ENCODE measurements around the gene ARAP1.

DNA sequence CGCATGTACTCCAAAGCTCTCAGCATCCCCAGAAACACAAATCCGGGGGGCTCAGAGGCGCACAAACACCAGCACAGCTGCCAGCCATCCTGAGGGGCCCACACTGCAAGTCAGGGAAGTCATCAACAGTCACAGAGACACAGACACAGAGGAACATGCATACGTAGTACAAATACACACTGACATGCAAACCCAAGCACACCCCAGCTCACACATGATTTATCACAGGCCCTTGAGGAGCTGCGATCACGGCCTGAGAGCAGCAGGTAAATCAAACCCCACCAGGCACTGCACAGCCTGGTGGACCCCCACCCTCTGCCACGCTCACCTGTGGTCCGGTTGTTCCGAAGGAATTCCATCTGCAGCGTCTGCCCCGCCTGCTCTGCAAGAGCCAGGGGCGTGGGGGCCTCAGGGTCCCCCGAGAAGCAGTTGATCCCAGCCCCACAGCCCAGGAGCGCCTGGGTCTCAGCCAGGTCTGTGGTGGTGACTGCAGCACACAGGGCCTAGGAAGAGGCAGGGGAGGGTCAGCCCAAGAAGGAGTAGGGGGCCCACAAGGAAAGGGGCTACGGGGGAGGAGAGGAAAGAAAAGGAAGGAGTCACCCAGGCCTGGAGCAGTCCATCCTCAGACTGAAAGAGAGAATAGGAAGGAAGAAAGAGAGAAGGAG is 49.5 kb downstream of the ARAP1 start:
- TF ChIP-seq EZH2 (IDR thresholded peaks at IDR 0.05; ENCODE audit: low read depth) (no peak), CTCF (conservative IDR thresholded peaks at IDR 0.05) (no peak)
